Measurements from ENCODE around the gene HIRA.

DNA sequence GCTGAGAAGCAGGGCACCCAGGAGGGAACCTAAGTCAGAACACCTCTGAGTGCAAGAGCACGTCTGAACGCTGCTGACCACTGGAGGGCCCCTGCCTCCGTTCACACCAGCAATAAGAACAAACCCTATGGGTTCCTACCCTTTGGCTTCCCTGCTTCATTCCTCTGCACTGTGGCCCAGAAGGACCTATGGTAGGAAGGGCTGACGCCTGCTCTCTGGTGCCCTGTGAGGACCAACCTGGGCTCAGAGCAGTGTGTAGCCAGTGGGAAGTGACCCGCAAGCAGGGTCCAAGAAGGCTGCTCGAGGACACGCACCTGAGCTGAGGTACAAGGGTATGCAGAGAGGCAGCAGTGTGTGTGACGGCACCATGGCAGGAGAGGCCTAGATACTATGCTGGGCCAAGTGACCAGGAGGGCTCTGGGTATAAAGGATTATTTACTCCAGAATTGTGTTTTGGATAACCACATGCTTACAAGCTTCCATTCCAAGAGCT, 71.2 kb downstream of the HIRA start:
- no peak for TF ChIP-seq CTCF (IDR thresholded peaks at IDR 0.05; ENCODE audit: low read depth, low read length, poor library complexity, severe bottlenecking)
- no peak for TF ChIP-seq EZH2phosphoT487 (IDR thresholded peaks at IDR 0.05; ENCODE audit: borderline replicate concordance, low read length)

Measured in DOHH2 (cell line).